Measurements from ENCODE around the gene KMO. TPM values are rescaled to one million over a fixed set of nuclear protein-coding genes. Genes with fewer than 3 reads are reported as not detected.

KMO gene
- total and polyA plus RNA-seq, 2 experiments from 2014 or later = 0.05 TPM; not detected in 1

- no peak for TF ChIP-seq NANOG (IDR thresholded peaks at IDR 0.05; ENCODE audit: borderline replicate concordance)
- no peak for TF ChIP-seq EZH2 (IDR thresholded peaks at IDR 0.05; ENCODE audit: low read depth, unreplicated experiment)
- TF ChIP-seq POLR2AphosphoS5 (IDR thresholded peaks at IDR 0.05; ENCODE audit: low read depth) = no peak
- no peak for TF ChIP-seq ZNF462 (CRISPR knock-in tag; IDR thresholded peaks at IDR 0.05)
- no peak for TF ChIP-seq ETS1 (IDR thresholded peaks at IDR 0.05)
Observed at GRCh38 chr1:241641773-241642592, 109.8 kb downstream of the KMO start (continued).

GRCh38 chr1:241642593-241642944 lies 110.4 kb downstream of the KMO start:
- peaks cover 25% of the 10 kb centered on the region for H3K4me1 Mint-ChIP-seq
- H3K4me3 Mint-ChIP-seq = no peak overlapping the region
- ATAC-seq = no peak
- DNase-seq (ENCODE audit: low spot score) = no peak
- H3K36me3 Mint-ChIP-seq (ENCODE audit: low read depth) = peaks cover 17% of the 10 kb centered on the region
- H2AFZ ChIP-seq = no peak overlapping the region
- peaks cover 8% of the 10 kb centered on the region for H3K27me3 Mint-ChIP-seq (ENCODE audit: insufficient read depth, low read depth, poor library complexity)
- H3K9me2 ChIP-seq (ENCODE audit: insufficient read depth) = no peaks in the 10 kb centered on the region
- 0 out of 2 replicates have a peak, but pooled peaks cover 4% of the 10 kb centered on the region for H3K36me3 ChIP-seq (ENCODE audit: insufficient read depth)
- TF ChIP-seq CTCF (conservative IDR thresholded peaks at IDR 0.05; ENCODE audit: low read depth in 2 of 2) = no peak
- no peak for TF ChIP-seq POLR2AphosphoS5 (IDR thresholded peaks at IDR 0.05; ENCODE audit: low read depth)
- H3K4me2 ChIP-seq = no peak overlapping the region
- H3K27ac ChIP-seq (ENCODE audit: low read depth) = no peak overlapping the region
- H3K4me3 ChIP-seq = no peak overlapping the region
- no peak overlapping the region for H3K27ac Mint-ChIP-seq
- peaks cover 20% of the 10 kb centered on the region for H3K79me2 ChIP-seq (replicated peaks; ENCODE audit: insufficient read depth)
- H3K9me3 Mint-ChIP-seq = peaks cover 23% of the 10 kb centered on the region
- no peaks in the 10 kb centered on the region for H3F3A ChIP-seq (replicated peaks; ENCODE audit: low read depth)
- peaks cover 5% of the 10 kb centered on the region; the same call in 1 of the 2 replicates for H4K20me1 ChIP-seq (replicated peaks; ENCODE audit: insufficient read depth)
- no peaks in the 10 kb centered on the region for H3K27me3 ChIP-seq (ENCODE audit: insufficient read depth)
- H3K4me1 ChIP-seq (ENCODE audit: insufficient read depth) = peaks cover 9% of the 10 kb centered on the region

Measured in GM23338 (cell line).